ENCODE measurements around the gene MROH7. TPM values are rescaled to one million over a fixed set of nuclear protein-coding genes. Genes with fewer than 3 reads are reported as not detected.

The MROH7 gene
- total and polyA plus RNA-seq, 9 of the 15 experiments (the other 6 are each of a cell fraction or from before 2014, with no cell fraction given), result not detected

DNA sequence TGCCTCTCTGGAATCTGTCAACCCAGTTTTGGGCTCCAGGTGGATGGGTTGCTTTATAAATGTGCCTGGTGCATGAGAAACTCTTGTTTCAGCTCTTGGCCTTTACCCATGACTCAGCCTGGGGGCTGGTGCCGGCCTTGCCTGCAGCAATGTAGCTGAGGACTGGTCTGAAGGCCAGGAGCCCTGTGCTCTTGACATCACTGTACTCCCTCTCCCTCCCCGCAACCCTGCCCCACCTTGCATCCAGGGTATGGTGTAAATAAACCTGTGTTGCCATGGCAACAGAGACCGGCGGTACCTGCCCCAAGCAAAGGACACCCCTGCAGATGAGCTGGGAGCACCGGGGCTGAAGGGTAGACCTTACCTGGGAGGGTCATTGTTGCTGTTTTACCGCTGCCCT, 31.5 kb upstream of the MROH7 start:
- Histone ChIP-seq H3K79me2 (ENCODE audit: control insufficient read depth, insufficient read depth, low read length) (no peaks in the 10 kb centered on the region), H3K9me3 (replicated peaks; ENCODE audit: control insufficient read depth, insufficient read depth, low read depth, low read length) (no peaks in the 10 kb centered on the region), H3K36me3 (ENCODE audit: control insufficient read depth, insufficient read depth, low read length) (no peaks in the 10 kb centered on the region), H3K27me3 (ENCODE audit: control insufficient read depth in 2 of 2, insufficient read depth in 2 of 2, low read length in 2 of 2) (peaks cover 38 to 87% of the 10 kb centered on the region in 2 experiments), H3K4me3 (no peak overlapping the region), H3K4me1 (replicated peaks in 1 of 2; ENCODE audit: control insufficient read depth in 2 of 2, insufficient read depth in 2 of 2, low read length in 2 of 2) (peaks cover 0 to 16% of the 10 kb centered on the region in 2 experiments; a peak in 2 of 5 replicates), H4K20me1 (replicated peaks; ENCODE audit: control insufficient read depth, insufficient read depth, low read length) (peaks cover 3% of the 10 kb centered on the region; the same call in 1 of the 2 replicates), H3K27ac (ENCODE audit: extremely low read depth, low read depth, low read length) (no peak overlapping the region), H3K4me2 (ENCODE audit: insufficient read depth, low read length) (no peak overlapping the region), H3K9me1 (ENCODE audit: control insufficient read depth, insufficient read depth, low read length) (no peaks in the 10 kb centered on the region), H2AFZ (ENCODE audit: low read depth, low read length) (no peak overlapping the region), H3K9ac (ENCODE audit: insufficient read depth in 1 of 2, low read depth in 2 of 2, low read length in 2 of 2) (no peak overlapping the region)
- in situ Hi-C loops (cut with MboI) (no loop called here), intact Hi-C loops (cut with micrococcal nuclease) (no loop called here)
- DNase-seq (ENCODE audit: extremely low read depth in 1 of 4, low spot score in 3 of 4) (no peak), ATAC-seq (0 out of 3 replicates have a peak, but pooled peaks have one; percentile 11), FAIRE-seq (no peak)
- POLR2A ChIA-PET, result interaction anchor here (0.5 to 0.6 kb wide), 2 partner anchors 37 to 1887 kb away, joined by 3 read pairs; no protein-coding TSS in a partner anchor
- no TSS peak for BruUV-seq (replicated peaks)
- CTCF ChIA-PET (ENCODE audit: low intra/inter-chr PET ratio), result no interaction called here
- WGBS (ENCODE audit: insufficient coverage, low coverage, missing lambda C conversion rate), result 1% methylated on average over 6 of the region's 6 CpGs
- TF ChIP-seq U2AF2 (optimal IDR thresholded peaks at IDR 0.05; ENCODE audit: low read depth, low read length) (no peak), RFX1 (IDR thresholded peaks at IDR 0.05) (peak; percentile 85), FOXJ2 (tag; IDR thresholded peaks at IDR 0.05) (no peak), ATF1 (CRISPR knock-in tag; IDR thresholded peaks at IDR 0.05) (no peak), ATF1 (tag; IDR thresholded peaks at IDR 0.05) (no peak), IRF2 (CRISPR knock-in tag; IDR thresholded peaks at IDR 0.05) (no peak)
